Suprapubic skin (tissue), 4 donors: Measurements from ENCODE around the gene GAB3. TPM values are rescaled to one million over a fixed set of nuclear protein-coding genes. Genes with fewer than 3 reads are reported as not detected.
"Not testable (repeated sequence)": the region's sequence is repeated elsewhere in the genome, so short reads cannot be mapped to it uniquely, and the experiment has no call there.

Source experiments
- DNase-seq, 2 donors: peaks; one replicate each; pipeline ENCODE4 v3.0.0-alpha.2; 2019; ENCODE audit warnings: low spot score in 2 of 2
- H3K27ac ChIP-seq: fragments of 200-600 bp; sonication (generic); one replicate; pipeline ENCODE4 v1.5.1; 2019
- H3K27me3 ChIP-seq: fragments of 200-600 bp; sonication (generic); one replicate; pipeline ENCODE4 v1.5.1; 2019
- H3K36me3 ChIP-seq: fragments of 200-600 bp; sonication (generic); one replicate; pipeline ENCODE4 v1.5.1; 2019
- H3K4me1 ChIP-seq: fragments of 200-600 bp; sonication (generic); one replicate; pipeline ENCODE4 v1.5.1; 2019
- H3K4me3 ChIP-seq: fragments of 200-600 bp; sonication (generic); one replicate; pipeline ENCODE4 v1.5.1; 2019; ENCODE audit warnings: mild to moderate bottlenecking
- H3K9me3 ChIP-seq: fragments of 200-600 bp; sonication (generic); one replicate; pipeline ENCODE4 v1.5.1; 2019
- WGBS: methylation state at CpG from one replicate; pipeline ENCODE4 v1.1.5; 2018; 5-methylcytosine and 5-hydroxymethylcytosine counted together
- total RNA-seq, 4 donors: library from RNA; depleted of rRNA; stranded (reverse); fragments of >200 nt; gene quantifications; one replicate each; pipeline ENCODE4 v1.1.0, GENCODE V29; 2016

GAB3 gene
- total RNA-seq, 4 donors from 2014 or later: 0.65 to 2.7 (median 1.6) TPM

DNA sequence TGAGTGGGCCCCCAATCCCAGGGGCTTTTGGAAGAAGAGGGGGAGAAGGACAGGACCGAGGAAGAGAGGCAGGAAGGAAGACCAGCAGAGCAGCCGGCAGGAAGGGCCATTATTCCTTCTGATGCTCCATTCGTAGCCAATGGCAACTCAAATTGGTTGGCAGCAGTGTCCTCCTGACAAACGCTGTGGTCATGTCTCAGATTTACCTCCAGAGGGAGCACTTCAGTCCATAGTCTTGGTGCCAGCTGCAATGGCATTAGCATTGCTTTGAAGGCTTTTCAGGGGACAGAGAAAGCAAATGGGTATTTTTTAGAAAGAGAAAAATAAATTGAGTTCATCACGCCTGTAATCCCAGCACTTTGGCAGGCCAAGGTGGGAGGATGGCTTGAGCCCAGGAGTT, 121.9 kb downstream of the GAB3 start:
- H3K27me3 ChIP-seq, H3K4me1 ChIP-seq, H3K9me3 ChIP-seq, DNase-seq, H3K4me3 ChIP-seq, H3K27ac ChIP-seq, H3K36me3 ChIP-seq: not testable (repeated sequence)
- WGBS: no CpG with 5 or more reads among the region's 5 CpGs

Other genes starting within 250 kb of the GAB3 start
- 10 to 100 TPM; 33.5 to 40.6 (median 36.6) TPM for gene FAM3A, start 234.8 kb downstream of the GAB3 start, total RNA-seq
- 10 to 100 TPM; 22.6 to 60.4 (median 42.0) TPM for gene G6PD, start 204.2 kb downstream of the GAB3 start, total RNA-seq
- 10 to 100 TPM; 13.1 to 18.3 (median 15.3) TPM for gene IKBKG, start 203.5 kb downstream of the GAB3 start, total RNA-seq
- gene CTAG1A, start 165.9 kb downstream of the GAB3 start, total RNA-seq: not detected
- not detected for gene CTAG1B, start 131.8 kb downstream of the GAB3 start, total RNA-seq
- not detected for gene CTAG2, start 97.5 kb downstream of the GAB3 start, total RNA-seq
- gene DKC1, start 11.8 kb upstream of the GAB3 start, total RNA-seq: 10 to 100 TPM; 38.1 to 60.6 (median 42.9) TPM
- 10 to 100 TPM in 3 of 4 donors, 1 to 10 TPM in 1; 9.9 to 15.0 (median 13.3) TPM for gene MPP1, start 54.4 kb upstream of the GAB3 start, total RNA-seq
- not detected for gene SMIM9, start 83.6 kb upstream of the GAB3 start, total RNA-seq
- 10 to 100 TPM in 2 of 4 donors, 1 to 10 TPM in 2; 4.4 to 10.8 (median 7.6) TPM for gene F8A1, start 135.3 kb upstream of the GAB3 start, total RNA-seq